GM19240 (cell line): ENCODE data around the gene KCNS1.
"Not testable (repeated sequence)": the region's sequence is repeated elsewhere in the genome, so short reads cannot be mapped to it uniquely, and the experiment has no call there.

Source experiments
- DNase-seq: peaks from one replicate; pipeline ENCODE4 v3.0.0; 2011; ENCODE audit warnings: low spot score; ENCODE audit not compliant: insufficient read length

KCNS1 gene

GRCh38 chr20:45080867-45081624 lies 19.9 kb downstream of the KCNS1 start:
- DNase-seq: no peak

DNA sequence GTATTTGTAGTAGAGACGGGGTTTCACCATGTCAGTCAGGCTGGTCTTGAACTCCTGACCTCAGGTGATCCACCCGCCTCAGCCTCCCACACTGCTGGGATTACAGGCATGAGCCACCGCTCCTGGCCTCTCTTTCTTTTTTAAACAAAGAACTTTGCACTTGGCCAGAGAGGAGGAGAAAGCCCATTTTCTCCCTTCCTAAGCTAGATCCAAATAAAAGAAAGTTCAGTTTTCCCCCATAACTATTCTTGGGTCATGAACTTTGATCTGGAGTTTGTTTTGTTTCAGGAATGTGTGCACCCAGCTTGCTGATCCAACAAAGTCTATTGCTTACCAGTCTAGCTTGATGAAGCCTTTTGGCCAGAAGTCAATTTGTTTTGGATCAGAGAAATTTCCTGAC lies 23.4 kb downstream of the KCNS1 start:
- DNase-seq: no peak

DNA sequence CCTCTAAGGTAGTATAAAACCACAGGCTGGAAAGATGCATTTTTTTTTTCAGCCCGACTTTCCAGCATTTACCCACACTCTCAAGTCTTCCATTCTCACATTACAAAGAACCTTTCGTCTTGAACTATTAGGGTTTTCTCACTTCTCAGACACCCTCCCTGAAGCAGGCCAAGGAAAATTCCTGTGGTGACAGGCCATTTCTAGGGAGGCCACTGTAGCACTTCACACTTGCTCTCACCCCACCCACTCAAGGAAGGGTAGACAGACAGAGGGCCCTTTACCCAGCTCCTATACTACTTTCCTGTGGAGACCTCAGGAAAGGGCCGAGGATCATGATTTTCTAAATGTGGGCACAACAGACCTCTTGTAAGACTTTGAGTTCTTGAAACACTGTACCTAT lies 27.7 kb downstream of the KCNS1 start:
- DNase-seq: no peak

DNA sequence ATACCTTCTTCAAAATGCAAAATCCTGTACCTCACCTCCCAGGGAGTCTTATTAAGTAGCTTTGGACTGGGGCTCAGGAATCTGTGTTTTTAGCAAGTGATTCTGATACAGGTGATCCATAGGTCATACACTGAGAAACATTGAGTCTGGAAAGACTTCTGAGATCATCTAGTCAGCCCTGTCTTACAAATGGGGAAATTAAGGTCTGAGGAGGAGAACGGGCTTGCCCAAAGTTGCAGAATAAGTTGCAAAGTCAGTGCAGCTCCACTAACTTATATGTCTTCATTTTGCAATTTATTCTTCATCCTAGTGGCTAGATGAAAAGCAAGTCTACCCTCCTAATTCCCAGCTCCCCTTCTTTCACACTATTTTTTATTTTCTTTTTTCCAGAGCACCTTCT lies 28.9 kb downstream of the KCNS1 start:
- no peak for DNase-seq

GRCh38 chr20:45070932-45071632 lies 29.8 kb downstream of the KCNS1 start:
- no peak for DNase-seq

DNA sequence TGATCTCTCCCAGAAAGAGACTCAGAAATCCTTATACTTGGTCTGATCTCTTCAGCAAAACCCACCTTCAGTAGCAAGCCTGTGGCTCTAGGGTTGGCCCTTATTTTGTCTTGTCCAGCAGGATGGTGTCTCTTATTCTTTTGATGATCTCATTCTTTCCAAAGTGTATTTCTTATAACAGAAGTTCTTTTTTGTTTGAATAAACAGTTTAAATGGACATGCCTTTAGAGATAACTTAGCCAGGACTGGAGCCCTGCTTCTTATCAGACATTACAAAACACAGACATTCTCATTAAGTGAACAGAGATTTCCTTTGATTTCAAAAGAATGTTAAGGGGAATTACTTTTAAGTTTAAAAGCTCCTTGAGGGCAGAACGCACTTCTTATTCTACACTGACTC lies 31.7 kb downstream of the KCNS1 start:
- no peak for DNase-seq

DNA sequence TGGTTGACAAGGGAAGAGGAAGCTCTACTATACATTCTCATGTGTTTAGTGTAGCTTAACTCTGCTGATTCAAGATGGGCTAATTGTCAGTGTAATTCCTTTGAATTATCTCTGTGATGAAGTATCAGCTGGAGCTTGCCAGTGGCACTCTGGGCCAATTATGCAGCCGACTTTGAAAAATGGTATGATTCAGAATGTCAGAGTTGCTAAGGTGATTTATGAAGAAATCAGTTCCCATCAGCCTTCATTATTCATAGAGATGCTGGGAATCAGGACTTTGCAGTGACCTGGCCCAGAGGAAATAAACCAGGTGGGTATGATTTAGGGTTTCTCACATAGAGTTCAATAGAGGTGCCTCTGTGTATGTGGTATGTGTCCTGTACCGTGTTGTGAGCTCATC lies 33.4 kb downstream of the KCNS1 start:
- no peak for DNase-seq

DNA sequence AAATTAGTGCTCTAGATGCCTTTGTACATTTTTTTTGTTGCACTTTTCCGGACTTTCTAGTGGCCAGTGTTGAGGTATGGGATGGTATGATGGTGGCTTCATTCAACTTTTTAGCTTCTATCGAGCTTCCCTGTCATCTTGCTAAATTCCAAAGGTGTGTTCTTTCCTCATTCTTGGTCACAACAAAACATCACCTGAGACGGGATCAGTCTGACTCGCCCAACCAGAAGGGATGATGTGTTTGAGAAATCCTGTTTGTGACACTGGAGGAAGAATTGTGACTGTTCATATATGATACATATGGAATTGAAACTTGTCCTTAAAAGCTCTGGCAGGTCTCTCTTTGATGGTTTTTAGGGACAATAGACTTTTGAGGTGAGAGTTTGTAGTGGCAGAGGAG lies 33.8 kb downstream of the KCNS1 start:
- DNase-seq: no peak

DNA sequence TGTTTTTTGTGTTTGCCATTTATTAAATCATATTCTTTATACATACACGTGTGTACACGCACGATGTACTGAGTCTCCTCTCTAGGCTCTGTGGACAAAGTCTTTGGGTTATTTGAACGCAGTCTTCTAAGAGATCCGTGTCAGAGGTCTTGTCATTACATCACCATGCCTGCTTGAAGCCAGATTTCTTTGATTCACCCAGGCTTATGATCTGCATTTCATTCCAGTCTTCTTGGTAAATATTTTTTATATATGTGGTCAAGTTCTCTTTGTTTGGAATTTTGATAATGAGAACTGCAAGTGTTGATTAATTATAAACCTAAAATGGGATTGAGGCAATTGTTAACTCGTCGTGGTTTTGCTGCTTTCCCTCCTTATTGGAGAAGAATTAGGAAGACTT lies 34.6 kb downstream of the KCNS1 start:
- no peak for DNase-seq

GRCh38 chr20:45064812-45065211 lies 36.1 kb downstream of the KCNS1 start:
- no peak for DNase-seq

- not testable (repeated sequence) for DNase-seq
Measured at GRCh38 chr20:45063107-45063506, 37.8 kb downstream of the KCNS1 start.

- DNase-seq: no peak
Measured at GRCh38 chr20:45061244-45061643, 39.7 kb downstream of the KCNS1 start.

DNA sequence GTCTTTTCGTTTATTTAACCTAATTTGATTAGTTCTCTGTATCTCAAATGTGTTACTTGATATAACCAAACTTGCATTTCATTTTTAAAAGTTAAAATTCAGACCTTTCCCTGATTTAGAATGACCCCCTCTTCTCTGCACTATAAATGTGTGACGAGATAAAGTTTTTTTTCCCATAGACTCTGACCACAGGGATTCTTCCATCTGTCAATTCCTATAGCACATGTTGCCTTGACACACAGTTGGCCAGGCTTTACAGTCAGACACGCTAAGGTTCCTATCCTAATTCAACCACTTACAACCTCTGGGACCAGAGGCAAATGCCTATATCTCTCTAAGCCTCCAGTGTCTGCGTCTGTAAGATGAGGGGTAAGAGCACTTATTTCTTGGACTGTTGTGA lies 40.6 kb downstream of the KCNS1 start:
- DNase-seq: no peak

DNA sequence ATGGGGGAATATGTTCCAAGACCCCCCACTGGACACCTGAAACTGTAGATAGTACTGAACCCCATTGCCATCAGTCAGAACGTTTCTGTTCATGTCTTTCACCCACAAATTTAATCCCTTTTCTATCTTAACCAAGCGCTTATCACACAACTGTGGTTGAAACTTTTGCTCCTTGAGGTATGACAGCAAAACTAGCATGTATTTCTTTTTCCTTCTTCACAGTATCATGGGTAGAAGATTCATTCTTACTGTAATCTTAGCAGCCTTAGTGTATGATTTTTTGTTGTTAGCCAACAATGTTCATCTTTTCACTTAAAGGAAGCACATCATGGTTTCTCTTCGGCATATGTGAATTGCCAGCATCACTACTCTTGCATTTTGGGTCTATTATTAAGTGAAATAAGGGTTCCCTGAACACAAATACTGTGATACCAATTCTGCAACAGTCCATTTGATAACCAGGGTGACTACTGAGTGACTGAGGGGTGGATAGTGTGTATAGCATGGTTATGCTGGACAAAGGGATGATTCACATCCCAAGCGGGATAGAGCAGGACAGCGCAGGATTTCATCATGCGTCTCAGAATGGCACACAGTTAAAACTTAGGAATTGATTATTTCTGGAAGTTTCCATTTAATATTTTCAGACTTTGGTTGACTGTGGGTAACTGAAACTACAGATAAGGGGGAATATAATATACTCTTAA lies 41.8 kb downstream of the KCNS1 start:
- no peak for DNase-seq

GRCh38 chr20:45058168-45058850 lies 42.6 kb downstream of the KCNS1 start:
- DNase-seq: no peak

DNA sequence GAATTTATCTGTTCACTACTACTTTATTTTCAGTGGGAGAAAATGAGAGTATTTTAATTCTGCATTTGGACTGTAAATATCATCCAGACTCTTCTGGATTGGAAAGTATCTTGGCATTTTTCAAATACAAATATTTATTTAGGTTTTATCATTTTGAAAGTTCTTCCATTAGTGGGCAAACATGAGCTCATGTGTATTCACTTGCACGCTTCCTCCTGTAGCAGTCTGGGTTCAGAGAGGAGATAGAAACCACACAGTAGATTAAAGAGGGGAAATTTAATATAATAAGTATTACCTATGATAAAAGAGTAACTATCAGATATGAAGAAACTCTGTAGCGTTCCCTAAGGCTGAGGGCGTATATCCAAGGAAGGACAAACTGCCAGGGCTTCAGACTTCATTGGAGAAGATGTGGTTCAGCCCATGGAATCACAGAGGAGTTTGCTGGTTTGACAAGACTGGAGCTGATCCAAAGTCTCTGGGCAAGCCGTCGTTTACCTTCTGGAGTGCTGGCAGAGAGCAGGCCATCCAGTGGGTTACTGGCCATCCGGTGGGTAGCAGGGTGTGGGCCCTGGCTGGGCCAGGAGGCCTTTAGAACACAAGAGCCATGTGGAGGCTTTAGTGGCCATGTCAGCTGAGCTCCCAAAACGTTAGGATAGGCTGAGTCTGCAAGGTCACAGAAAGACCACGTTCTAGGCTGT lies 44.3 kb downstream of the KCNS1 start:
- DNase-seq: no peak

DNA sequence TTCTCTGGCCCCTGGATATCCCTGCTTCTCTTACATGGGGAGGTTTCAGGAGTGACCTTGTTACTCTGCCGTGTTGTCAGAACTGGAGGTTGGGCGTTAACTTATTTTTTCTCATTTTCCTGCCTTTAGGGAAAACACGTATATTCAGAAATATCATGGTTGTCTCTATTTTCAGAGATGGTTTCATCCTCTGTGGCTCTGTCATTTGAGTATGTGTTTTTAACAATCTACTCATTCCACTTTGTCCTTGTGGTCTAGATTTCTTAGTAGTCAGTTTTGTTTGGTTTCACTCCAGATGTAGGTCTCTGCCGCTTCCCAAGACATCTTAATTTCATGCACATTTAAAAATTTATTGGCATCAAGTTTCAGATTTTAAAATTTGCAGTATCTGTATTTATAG lies 45.9 kb downstream of the KCNS1 start:
- no peak for DNase-seq

DNA sequence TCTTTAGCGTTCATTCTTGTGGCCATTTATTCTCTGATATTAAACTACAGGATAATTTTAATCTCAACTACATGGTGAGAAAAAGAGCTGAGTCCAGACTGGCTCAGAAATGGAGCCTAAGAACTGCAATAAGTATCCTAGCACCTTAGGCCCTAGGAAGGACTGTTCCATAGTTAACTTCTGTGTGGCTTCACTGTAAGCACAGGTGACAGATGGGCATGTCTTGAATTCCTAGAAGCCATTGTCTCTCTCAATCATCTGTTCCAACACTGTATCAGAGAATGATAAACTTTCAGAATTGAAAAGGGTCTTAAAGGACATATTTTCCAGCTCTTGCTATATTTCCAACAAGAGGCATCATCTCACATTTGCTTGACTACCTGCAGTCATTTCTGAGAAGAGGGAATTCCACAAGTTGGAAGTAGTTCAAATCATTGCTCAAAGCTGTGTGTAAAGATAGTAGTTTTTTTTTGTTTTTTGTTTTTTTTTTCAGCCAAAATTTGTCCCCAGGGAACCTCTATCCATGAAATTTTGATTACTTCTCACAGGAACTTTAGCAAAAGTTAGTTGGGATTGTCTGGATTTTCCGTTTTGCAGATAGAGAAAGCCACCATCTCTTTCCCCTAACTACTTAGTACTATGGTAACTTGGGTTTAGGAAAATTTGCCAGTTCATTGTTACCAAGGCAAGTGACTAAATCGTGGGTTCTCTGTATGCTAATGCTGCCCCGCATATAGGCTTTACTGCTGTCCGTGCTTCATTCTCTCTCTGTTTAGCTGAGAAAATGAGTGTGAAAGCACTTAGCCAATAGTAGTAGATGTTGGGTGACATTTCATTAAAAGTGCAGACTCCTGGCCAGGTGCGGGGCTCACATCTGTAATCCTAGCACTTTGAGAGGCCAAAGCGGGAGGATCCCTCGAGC lies 47.2 kb downstream of the KCNS1 start:
- no peak for DNase-seq

GRCh38 chr20:45052698-45053429 lies 48.1 kb downstream of the KCNS1 start:
- no peak for DNase-seq
